ENCODE results near the gene SCLY. TPM values are rescaled to one million over a fixed set of nuclear protein-coding genes. Genes with fewer than 3 reads are reported as not detected.
A peak's percentile ranks its signal among the peaks of the same experiment; 100 is the strongest.

The SCLY gene
- total RNA-seq, 1 experiment from 2014 or later = 28.7 TPM

GRCh38 chr2:238139196-238140039, 78.6 kb downstream of the SCLY start:
- H3K9ac ChIP-seq (ENCODE audit: low read length) = peak overlapping the region; percentile 39; the same call in 1 of the 2 replicates
- ATAC-seq = peak; percentile 68
- H3K4me1 ChIP-seq (ENCODE audit: control insufficient read depth in 1 of 2, insufficient read depth in 2 of 2, low read length in 2 of 2) = peaks cover 48 to 61% of the 10 kb centered on the region in 2 experiments
- ChIA-PET RAD21 (ENCODE audit: low non-redundant PET in 1 of 2, low total read pairs in 2 of 2, uncharacterized antibody in 2 of 2, unreplicated experiment in 2 of 2) (interaction anchor here in 1 of 2 experiments (0.6 kb wide), 1 partner anchor 44 kb away, joined by 3 read pairs; no protein-coding TSS in a partner anchor), CTCF (interaction anchor here (1.0 to 1.3 kb wide), 3 partner anchors 13 to 281 kb away, joined by 3 to 6 read pairs (median 3); no protein-coding TSS in a partner anchor), POLR2A (no interaction called here)
- intact Hi-C loops (cut with micrococcal nuclease) = no loop called here
- peak overlapping the region in 1 of 2 experiments; percentile 1; a peak in 1 of 4 replicates for H3K4me3 ChIP-seq (replicated peaks in 1 of 2; ENCODE audit: low read depth in 1 of 2, low read length in 2 of 2)
- TF ChIP-seq ZNF274 (IDR thresholded peaks at IDR 0.05; ENCODE audit: low read depth, low read length) (no peak), ZFX (IDR thresholded peaks at IDR 0.05) (no peak), SRF (IDR thresholded peaks at IDR 0.05; ENCODE audit: low read depth) (no peak), MAX (IDR thresholded peaks at IDR 0.05) (no peak), POLR2A (IDR thresholded peaks at IDR 0.05; ENCODE audit: borderline replicate concordance, extremely low read depth, insufficient read depth, insufficient read length) (no peak), CEBPB (IDR thresholded peaks at IDR 0.05; ENCODE audit: low read depth) (no peak), YY1 (IDR thresholded peaks at IDR 0.05; ENCODE audit: extremely low read depth, insufficient replicate concordance, low read depth, low read length) (peak; percentile 25), FOSL1 (IDR thresholded peaks at IDR 0.05; ENCODE audit: low read depth) (no peak), TCF7L2 (IDR thresholded peaks at IDR 0.05; ENCODE audit: borderline replicate concordance, extremely low read depth, insufficient read depth, insufficient read length) (no peak), ZBTB33 (IDR thresholded peaks at IDR 0.05; ENCODE audit: extremely low read depth, insufficient replicate concordance, low read length) (no peak), POLR2AphosphoS5 (IDR thresholded peaks at IDR 0.05; ENCODE audit: low read depth, low read length) (no peak), EGR1 (IDR thresholded peaks at IDR 0.05; ENCODE audit: low read depth) (no peak), CTCF (IDR thresholded peaks at IDR 0.05 in 2 of 3, conservative IDR thresholded peaks at IDR 0.05 in 1 of 3; ENCODE audit: borderline replicate concordance in 1 of 3, insufficient read depth in 1 of 3, low read depth in 2 of 3, low read length in 2 of 3) (peak in 2 of 3 experiments; percentile 94 to 97; a peak in 4 of 6 replicates), JUND (IDR thresholded peaks at IDR 0.05) (no peak), CBX3 (IDR thresholded peaks at IDR 0.05; ENCODE audit: low read depth) (no peak)
- H3K36me3 ChIP-seq (ENCODE audit: control insufficient read depth in 1 of 2, insufficient read depth in 2 of 2, low read length in 2 of 2) = no peaks in the 10 kb centered on the region
- no peaks in the 10 kb centered on the region for H3K27me3 ChIP-seq (ENCODE audit: insufficient read depth, low read length)
- no peak for DNase-seq (ENCODE audit: low read depth, low spot score)
- peak overlapping the region; percentile 42; the same call in 1 of the 2 replicates for H3K27ac ChIP-seq (ENCODE audit: low read depth, low read length)
- no TSS peak for BruUV-seq (replicated peaks)
- no peaks in the 10 kb centered on the region for H3K9me3 ChIP-seq (ENCODE audit: control insufficient read depth in 1 of 2, insufficient read depth in 1 of 2, low read depth in 1 of 2, low read length in 2 of 2)
- no peaks in the 10 kb centered on the region for H3K9me2 ChIP-seq (ENCODE audit: insufficient read depth)
- H3K4me2 ChIP-seq (ENCODE audit: low read length) = peak overlapping the region; percentile 52
- H4K20me1 ChIP-seq (ENCODE audit: insufficient read depth) = no peaks in the 10 kb centered on the region
- no peak overlapping the region for H2AFZ ChIP-seq (ENCODE audit: low read depth, low read length, poor library complexity, severe bottlenecking)
- H3K79me2 ChIP-seq (ENCODE audit: insufficient read depth, low read length) = no peaks in the 10 kb centered on the region
